Psoas muscle (tissue), 8 donors: Measurements from ENCODE around the gene ROPN1L. TPM values are rescaled to one million over a fixed set of nuclear protein-coding genes. Genes with fewer than 3 reads are reported as not detected.

Source experiments
- ATAC-seq, 4 donors: fragments of 200-7000 bp; cut with Tn5 transposase; one replicate each; pipeline ENCODE4 v1.9.1; 2020; ENCODE audit warnings: moderate library complexity in 3 of 4, mild to moderate bottlenecking in 2 of 4
- DNase-seq, 2 donors: peaks; one replicate each; pipeline ENCODE4 v3.0.0-alpha.2; 2020
- H3K27ac ChIP-seq: fragments of 200-600 bp; one replicate; pipeline ENCODE4 v1.8.0; 2022
- H3K27me3 ChIP-seq, 3 donors: fragments of 200-600 bp in 1 of 3; one replicate each; pipeline versions ENCODE4 v1.6.1 to v1.8.0; 2013 to 2022; ENCODE audit warnings: low read length in 2 of 3, mild to moderate bottlenecking in 2 of 3, moderate library complexity in 1 of 3; ENCODE audit not compliant: insufficient read depth in 3 of 3
- H3K36me3 ChIP-seq, 2 donors: fragments of 200-600 bp in 1 of 2; one replicate each; pipeline versions ENCODE4 v1.6.1 to v1.8.0; 2013 to 2022; ENCODE audit warnings: low read depth in 1 of 2, mild to moderate bottlenecking in 1 of 2, moderate library complexity in 1 of 2; ENCODE audit not compliant: insufficient read depth in 1 of 2
- H3K4me1 ChIP-seq: fragments of 200-600 bp; one replicate; pipeline ENCODE4 v1.8.0; 2022
- H3K4me3 ChIP-seq: fragments of 200-600 bp; one replicate; pipeline ENCODE4 v1.8.0; 2022; ENCODE audit warnings: mild to moderate bottlenecking
- H3K9me3 ChIP-seq: fragments of 200-600 bp; one replicate; pipeline ENCODE4 v1.8.0; 2022
- CTCF ChIP-seq: fragments of 200-600 bp; IDR thresholded peaks from one replicate; pipeline ENCODE4 v1.8.0; 2022; ENCODE audit warnings: antibody characterized with exemption
- WGBS, 3 donors: extraction: QIAGEN DNeasy Blood & Tissue Kit; methylation state at CpG; one replicate each; pipeline versions ENCODE4 v1.1.6 to v1.1.7; 2013; 5-methylcytosine and 5-hydroxymethylcytosine counted together
- intact Hi-C, 2 donors: fragments of 100-400 bp; cut with DNase I; formaldehyde crosslinking; loops; one replicate each; pipeline versions ENCODE4 v1.11.0 to v1.14.2; 2022
- polyA plus RNA-seq, 3 donors: library from polyadenylated mRNA; stranded (reverse); fragments of 200-250 nt; gene quantifications; one replicate each; pipeline ENCODE4 v1.2.3, GENCODE V29; 2013
- total RNA-seq, 4 donors: library from RNA; stranded (reverse); fragmentation: NEBNext Ultra II Directional in 2 of 4; extraction: Animal tissue kit (Norgen Biotek cat#: 25700) in 2 of 4; gene quantifications; one replicate each; pipeline versions ENCODE4 v1.2.1 to v1.2.4, GENCODE V29; 2021 to 2023
- donor health status: healthy with polysubstance abuse.
- donor health status: DM: no; HTN: no; CAD: no; lungs with moderate emphysema.
- donor health status: Bipolar disorder and iron deficiency.
- donor health status: healthy.
- donor health status: DM: yes; HTN: yes; CAD: no.
- donor health status: DM: no; HTN: no; CAD: no.
- donor health status: DM: no; HTN: no; CAD: no.
- donor health status: DM: yes; HTN: yes; CAD: no.

ROPN1L gene
- total and polyA plus RNA-seq, 7 donors, result 0.16 to 0.38 (median 0.25) TPM; not detected in 4

- intact Hi-C loops, result no loop called here
- peaks cover 22% of the 10 kb centered on the region for H3K4me1 ChIP-seq
- no peaks in the 10 kb centered on the region for H3K9me3 ChIP-seq
- H3K4me3 ChIP-seq, result no peak overlapping the region
- no peak overlapping the region for H3K27ac ChIP-seq
- 67 to 82% (median 68%) methylated on average over 4 of the region's 4 CpGs for WGBS, 3 donors
- ATAC-seq (no peak), DNase-seq (no peak)
- H3K27me3 ChIP-seq, result no peaks in the 10 kb centered on the region
- no peak for TF ChIP-seq CTCF
- H3K36me3 ChIP-seq, result peaks cover 0 to 39% of the 10 kb centered on the region in 2 donors
Measured at GRCh38 chr5:10439692-10440091, 2.0 kb upstream of the ROPN1L start.

GRCh38 chr5:10440367-10440990, 1.2 kb upstream of the ROPN1L start:
- no peak for DNase-seq
- intact Hi-C loops, result no loop called here

GRCh38 chr5:10441992-10442435, 335 bp downstream of the ROPN1L start:
- peak overlapping the region; percentile 79 for H3K4me3 ChIP-seq
- intact Hi-C loops, result no loop called here
- peak; percentile 40 to 63 (median 48) for ATAC-seq
- H3K4me1 ChIP-seq, result peaks cover 17% of the 10 kb centered on the region
- H3K36me3 ChIP-seq, result peaks cover 0 to 17% of the 10 kb centered on the region in 2 donors
- DNase-seq, result no peak
- 0 to 1% (median 0%) methylated on average over 28 to 44 of the region's 44 CpGs for WGBS, 3 donors
- H3K9me3 ChIP-seq, result no peaks in the 10 kb centered on the region
- no peak for TF ChIP-seq CTCF
- H3K27ac ChIP-seq, result no peak overlapping the region
- H3K27me3 ChIP-seq, result no peaks in the 10 kb centered on the region

More at GRCh38 chr5:10440367-10440990, 1.2 kb upstream of the ROPN1L start:
- H3K27me3 ChIP-seq, result no peaks in the 10 kb centered on the region
- peaks cover 0 to 31% of the 10 kb centered on the region in 2 donors for H3K36me3 ChIP-seq
- no peak overlapping the region for H3K27ac ChIP-seq
- no peak for ATAC-seq
- H3K4me3 ChIP-seq, result peak overlapping the region; percentile 79
- TF ChIP-seq CTCF, result no peak
- WGBS, 3 donors, result 67 to 74% (median 72%) methylated on average over 16 of the region's 16 CpGs
- H3K4me1 ChIP-seq, result peaks cover 22% of the 10 kb centered on the region
- no peaks in the 10 kb centered on the region for H3K9me3 ChIP-seq

GRCh38 chr5:10442576-10442975, 897 bp downstream of the ROPN1L start:
- WGBS, 3 donors, result 13 to 16% (median 15%) methylated on average over 4 of the region's 4 CpGs
- Histone ChIP-seq H3K27ac (no peak overlapping the region), H3K4me3 (peak overlapping the region; percentile 79), H3K9me3 (no peaks in the 10 kb centered on the region), H3K27me3 (no peaks in the 10 kb centered on the region), H3K36me3 (peaks cover 0 to 12% of the 10 kb centered on the region in 2 donors), H3K4me1 (peaks cover 11% of the 10 kb centered on the region)
- DNase-seq (no peak), ATAC-seq (peak in 1 of 4 donors; percentile 29)
- intact Hi-C loops, result no loop called here
- no peak for TF ChIP-seq CTCF

- 65 to 78% (median 69%) methylated on average over 8 of the region's 8 CpGs for WGBS, 3 donors
- no peak for TF ChIP-seq CTCF
- no peak for ATAC-seq
Measured at GRCh38 chr5:10445352-10445751, 3.7 kb downstream of the ROPN1L start.

More at GRCh38 chr5:10445352-10445751, 3.7 kb downstream of the ROPN1L start:
- Histone ChIP-seq H3K9me3 (no peaks in the 10 kb centered on the region), H3K4me1 (peaks cover 7% of the 10 kb centered on the region), H3K4me3 (no peak overlapping the region), H3K27ac (no peak overlapping the region), H3K36me3 (no peaks in the 10 kb centered on the region), H3K27me3 (no peaks in the 10 kb centered on the region)
- no peak for DNase-seq
- intact Hi-C loops, result no loop called here
